Keratinocyte (primary cell): ENCODE measurements around the gene GRIK2.

Experiments
- CTCF ChIP-seq, 3 experiments: IDR thresholded peaks in 1 of 3; conservative IDR thresholded peaks in 1 of 3; optimal IDR thresholded peaks in 1 of 3; 2 replicates in 2 of 3; 3 replicates in 1 of 3; pipeline versions ENCODE3 to v1.5.1; 2011; ENCODE audit warnings: low read length in 3 of 3, mild to moderate bottlenecking in 3 of 3, moderate library complexity in 2 of 3, control low read depth in 1 of 3, inconsistent platforms in 1 of 3; ENCODE audit not compliant: insufficient read depth in 2 of 3; ENCODE audit errors: extremely low read depth in 1 of 3
- EZH2 ChIP-seq: IDR thresholded peaks from one replicate; pipeline ENCODE4 v1.6.1; 2012; ENCODE audit warnings: inconsistent platforms, mild to moderate bottlenecking, low read length, moderate library complexity

GRCh38 chr6:102015431-102015830, 621.9 kb downstream of the GRIK2 start:
- TF ChIP-seq CTCF (optimal IDR thresholded peaks at IDR 0.05 in 1 of 3, IDR thresholded peaks at IDR 0.05 in 1 of 3, conservative IDR thresholded peaks at IDR 0.05 in 1 of 3; ENCODE audit: extremely low read depth in 1 of 3, insufficient read depth in 2 of 3, low read length in 3 of 3) = no peak
- TF ChIP-seq EZH2 = no peak
